Mucosa of stomach (tissue), 1 donor: ENCODE results near the gene PVALEF.

Experiments
- H3K27me3 ChIP-seq: one replicate; pipeline ENCODE4 v1.7.0; 2013; ENCODE audit warnings: mild to moderate bottlenecking, low read length; ENCODE audit not compliant: control insufficient read depth, insufficient read depth
- H3K36me3 ChIP-seq: one replicate; pipeline ENCODE4 v1.7.0; 2013; ENCODE audit warnings: low read length; ENCODE audit not compliant: control insufficient read depth, insufficient read depth
- H3K4me1 ChIP-seq: one replicate; pipeline ENCODE4 v1.7.0; 2013; ENCODE audit warnings: mild to moderate bottlenecking, low read length; ENCODE audit not compliant: control insufficient read depth, insufficient read depth
- H3K4me3 ChIP-seq: one replicate; pipeline ENCODE4 v1.7.0; 2013; ENCODE audit warnings: low read length
- H3K9ac ChIP-seq: one replicate; pipeline ENCODE4 v1.7.0; 2013; ENCODE audit warnings: mild to moderate bottlenecking, low read length, moderate library complexity
- H3K9me3 ChIP-seq: one replicate; pipeline ENCODE4 v1.7.0; 2013; ENCODE audit warnings: mild to moderate bottlenecking, low read length, moderate library complexity; ENCODE audit not compliant: control insufficient read depth
- donor health status: Pancreatic carcinoma.

The PVALEF gene

DNA sequence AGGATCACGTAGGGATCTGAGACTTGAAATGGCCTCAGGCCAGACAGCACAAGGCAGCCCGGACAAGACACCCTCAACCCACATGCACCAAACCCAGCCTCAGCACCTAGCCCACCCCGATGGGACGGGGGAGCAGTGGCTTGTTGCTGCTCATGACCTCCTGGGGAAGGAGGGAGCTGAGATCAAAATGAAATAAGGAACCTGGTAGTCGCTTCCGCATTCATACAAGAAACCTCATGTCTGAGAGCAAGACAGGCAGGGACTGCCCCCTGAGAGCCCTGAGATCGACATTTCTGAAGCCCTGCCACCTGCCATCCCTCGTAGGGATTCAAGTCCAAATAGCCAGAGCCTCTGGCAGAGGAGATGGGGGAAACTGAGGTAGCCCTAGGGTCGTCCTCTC, 63.1 kb downstream of the PVALEF start:
- peaks cover 4% of the 10 kb centered on the region for H3K4me1 ChIP-seq
- peaks cover 5% of the 10 kb centered on the region for H3K27me3 ChIP-seq
- H3K9me3 ChIP-seq: no peaks in the 10 kb centered on the region
- no peak overlapping the region for H3K9ac ChIP-seq
- no peak overlapping the region for H3K4me3 ChIP-seq
- no peaks in the 10 kb centered on the region for H3K36me3 ChIP-seq

DNA sequence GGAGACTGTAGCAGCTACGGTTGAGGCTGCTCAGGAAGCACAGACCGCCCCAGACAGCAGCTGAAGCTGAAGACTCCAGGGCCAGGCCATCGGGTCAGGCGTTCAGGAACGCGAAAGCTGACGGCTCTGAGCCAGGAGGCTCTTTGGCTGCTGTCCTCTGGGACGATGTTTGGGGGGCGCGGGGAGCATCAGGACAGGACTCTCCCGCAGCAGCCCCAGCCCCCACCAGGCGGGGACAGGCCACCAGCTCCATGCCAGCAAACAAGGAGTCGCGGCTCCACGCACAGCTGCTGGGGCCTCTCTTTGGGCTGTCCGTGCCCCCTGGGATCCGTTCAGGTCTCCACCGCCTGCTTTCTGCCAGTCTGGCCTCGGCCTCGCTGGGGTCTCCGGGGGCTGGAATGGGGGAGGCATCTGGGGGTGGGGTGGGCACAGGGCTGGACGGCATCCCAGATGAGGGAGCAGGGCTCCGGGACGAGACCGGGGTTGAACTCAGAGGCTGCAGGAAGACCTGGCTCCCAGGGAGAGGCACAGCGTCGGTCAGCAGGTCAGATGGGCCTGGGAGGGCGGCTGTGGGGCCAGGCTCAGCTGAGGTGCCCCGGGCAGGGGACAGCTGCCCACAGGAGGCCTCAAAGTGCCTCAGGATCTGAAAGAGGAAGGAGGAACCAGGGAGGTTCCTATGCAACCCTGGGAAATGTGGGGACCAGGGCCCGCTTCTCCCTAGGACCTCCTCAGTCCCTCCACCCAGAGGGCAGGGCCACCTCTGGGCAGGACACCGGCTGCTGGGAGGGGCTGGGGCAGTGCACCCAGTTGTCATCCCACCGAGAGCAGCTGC, 63.7 kb downstream of the PVALEF start:
- no peaks in the 10 kb centered on the region for H3K36me3 ChIP-seq
- H3K9me3 ChIP-seq: no peaks in the 10 kb centered on the region
- no peaks in the 10 kb centered on the region for H3K27me3 ChIP-seq

DNA sequence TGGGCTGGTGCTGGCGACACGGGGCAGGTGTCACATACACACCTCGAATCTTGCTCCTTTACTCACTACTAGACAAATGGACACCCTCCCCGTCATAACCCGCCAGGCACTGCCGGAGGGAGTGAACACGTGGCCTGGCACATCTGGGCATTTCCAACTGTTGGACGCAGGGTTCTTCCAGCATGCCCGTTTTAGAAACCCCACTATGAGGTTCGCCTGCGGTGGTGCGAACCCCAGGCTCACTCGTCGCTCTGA, 64.3 kb downstream of the PVALEF start:
- Histone ChIP-seq H3K4me3 (no peak overlapping the region), H3K36me3 (no peaks in the 10 kb centered on the region), H3K4me1 (no peaks in the 10 kb centered on the region), H3K27me3 (no peaks in the 10 kb centered on the region), H3K9ac (no peak overlapping the region), H3K9me3 (no peaks in the 10 kb centered on the region)

More for the DNA sequence above, 63.7 kb downstream of the PVALEF start:
- Histone ChIP-seq H3K4me1 (no peaks in the 10 kb centered on the region), H3K9ac (no peak overlapping the region), H3K4me3 (no peak overlapping the region)

DNA sequence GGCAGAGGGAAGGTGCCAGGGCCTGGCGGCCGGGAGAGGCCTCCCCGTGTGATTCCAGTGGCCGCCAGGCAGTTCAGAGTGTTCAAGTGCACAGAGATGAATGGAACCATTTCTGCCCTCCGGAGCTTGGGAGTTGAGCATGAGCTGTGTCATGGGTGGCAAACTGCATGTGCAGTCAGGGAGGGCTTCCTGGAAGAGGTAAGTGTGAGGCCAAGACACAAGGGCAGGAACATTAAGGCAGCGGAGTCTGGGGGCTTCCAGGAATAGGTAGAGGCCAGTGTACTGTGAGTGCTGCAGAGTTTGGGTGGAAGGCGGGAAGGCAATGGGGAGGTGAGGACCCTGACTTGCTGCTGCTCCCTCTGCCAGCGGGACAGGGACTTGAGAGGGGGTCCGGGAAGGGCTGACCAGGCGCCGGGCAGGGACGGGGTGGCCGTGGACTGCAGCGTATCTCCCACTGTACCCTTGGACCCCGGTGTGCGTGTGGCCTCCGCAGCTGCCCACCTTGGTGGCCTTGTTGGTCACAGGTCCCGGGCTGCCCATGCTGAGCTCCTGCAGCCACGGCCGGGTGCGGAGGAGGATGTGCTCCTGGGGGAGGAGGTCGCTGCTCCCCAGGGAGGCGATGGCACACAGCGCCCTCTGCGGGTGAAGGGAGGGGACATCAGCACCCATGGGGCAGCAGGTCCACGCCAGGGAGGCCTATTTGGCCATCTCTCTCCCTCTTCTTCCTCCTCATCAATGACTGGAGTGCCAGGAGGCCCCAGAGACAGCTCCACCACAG, 64.9 kb downstream of the PVALEF start:
- Histone ChIP-seq H3K4me3 (no peak overlapping the region), H3K4me1 (no peaks in the 10 kb centered on the region), H3K27me3 (no peaks in the 10 kb centered on the region), H3K36me3 (no peaks in the 10 kb centered on the region), H3K9ac (no peak overlapping the region), H3K9me3 (no peaks in the 10 kb centered on the region)

DNA sequence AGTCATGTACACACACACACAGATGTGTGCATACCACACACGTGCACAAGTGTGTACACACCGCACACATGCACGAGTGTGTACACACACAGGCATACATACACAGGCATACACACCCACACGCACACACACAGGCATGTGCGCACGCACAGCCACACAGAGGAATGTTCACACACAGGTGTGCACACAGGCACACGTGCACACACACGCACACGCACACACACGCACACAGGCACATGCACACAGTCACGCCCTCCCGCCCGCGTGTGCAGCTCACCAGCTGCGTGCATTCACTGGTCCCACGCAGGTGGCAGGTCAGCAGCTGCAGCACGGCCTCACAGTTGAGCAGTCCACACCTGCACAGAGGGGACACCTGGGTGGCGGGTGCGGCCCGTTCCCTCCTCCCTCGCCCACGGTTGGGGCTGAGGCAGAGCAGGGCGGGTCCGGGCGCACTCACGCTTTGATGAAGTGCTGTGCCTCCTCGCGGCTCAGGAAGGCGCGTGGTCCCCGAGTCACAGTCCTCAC, 65.9 kb downstream of the PVALEF start:
- no peaks in the 10 kb centered on the region for H3K27me3 ChIP-seq
- no peaks in the 10 kb centered on the region for H3K9me3 ChIP-seq
- no peak overlapping the region for H3K9ac ChIP-seq
- H3K4me1 ChIP-seq: no peaks in the 10 kb centered on the region
- H3K4me3 ChIP-seq: no peak overlapping the region
- no peaks in the 10 kb centered on the region for H3K36me3 ChIP-seq

DNA sequence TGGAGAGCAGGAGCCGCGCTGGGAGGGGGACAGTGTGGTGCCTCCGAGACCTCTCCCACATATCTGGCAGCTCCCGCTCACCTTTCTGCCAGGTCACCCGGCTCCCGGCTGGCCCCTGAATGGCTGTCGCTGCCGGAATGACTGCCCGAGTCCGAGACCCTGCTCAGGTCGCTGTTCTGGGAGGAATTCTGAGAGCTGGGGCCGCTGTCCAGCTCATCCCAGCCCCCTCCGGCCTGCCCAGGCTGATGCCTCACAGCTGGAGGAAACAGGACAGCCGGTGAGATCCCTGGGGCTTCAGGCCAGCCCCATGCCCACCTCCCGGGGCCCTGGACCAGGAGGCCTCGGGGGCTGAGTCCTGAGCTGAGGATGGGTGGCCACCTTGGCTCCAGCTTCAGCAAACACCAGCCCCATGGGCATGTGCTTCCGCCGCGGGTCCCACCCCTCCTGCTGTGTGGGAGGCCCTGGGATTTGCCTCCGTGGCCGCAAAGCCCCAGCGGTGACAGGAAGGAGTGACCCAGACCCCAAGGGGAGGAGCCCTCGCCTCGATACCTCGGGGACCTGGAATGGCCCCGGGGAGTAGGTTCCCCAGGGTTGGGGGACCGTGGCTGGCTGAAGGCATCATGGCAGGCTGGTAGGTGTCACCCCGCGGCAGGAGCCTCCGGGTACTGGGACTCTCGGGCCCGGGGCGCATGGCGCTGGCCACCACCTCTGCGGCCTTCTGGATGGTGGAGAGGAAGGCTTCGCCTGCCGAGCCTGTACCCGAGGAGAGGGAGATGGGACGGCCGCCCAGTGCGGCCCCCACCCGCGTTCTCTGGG, 66.7 kb downstream of the PVALEF start:
- no peaks in the 10 kb centered on the region for H3K36me3 ChIP-seq
- H3K4me1 ChIP-seq: no peaks in the 10 kb centered on the region
- no peak overlapping the region for H3K9ac ChIP-seq
- H3K4me3 ChIP-seq: no peak overlapping the region
- no peaks in the 10 kb centered on the region for H3K27me3 ChIP-seq
- H3K9me3 ChIP-seq: no peaks in the 10 kb centered on the region
